NCI-H1105 (cell line): ENCODE measurements around the gene LSM10.

Experiments
- DNase-seq: peaks from one replicate; lab custom pipeline; 2025; lab: John Stamatoyannopoulos, UW

The LSM10 gene

GRCh38 chr1:36383240-36383639 lies 14.5 kb downstream of the LSM10 start:
- no peak for DNase-seq

GRCh38 chr1:36382669-36383068 lies 15.0 kb downstream of the LSM10 start:
- no peak for DNase-seq

GRCh38 chr1:36382231-36382630 lies 15.5 kb downstream of the LSM10 start:
- DNase-seq: no peak

GRCh38 chr1:36381405-36381804 lies 16.3 kb downstream of the LSM10 start:
- DNase-seq: no peak

GRCh38 chr1:36380782-36381181 lies 16.9 kb downstream of the LSM10 start:
- DNase-seq: no peak

- no peak for DNase-seq
Observed at GRCh38 chr1:36380143-36380619, 17.5 kb downstream of the LSM10 start.

GRCh38 chr1:36377791-36378492 lies 19.8 kb downstream of the LSM10 start:
- DNase-seq: no peak

- no peak for DNase-seq
Observed at GRCh38 chr1:36372617-36373016, 25.1 kb downstream of the LSM10 start.

DNA sequence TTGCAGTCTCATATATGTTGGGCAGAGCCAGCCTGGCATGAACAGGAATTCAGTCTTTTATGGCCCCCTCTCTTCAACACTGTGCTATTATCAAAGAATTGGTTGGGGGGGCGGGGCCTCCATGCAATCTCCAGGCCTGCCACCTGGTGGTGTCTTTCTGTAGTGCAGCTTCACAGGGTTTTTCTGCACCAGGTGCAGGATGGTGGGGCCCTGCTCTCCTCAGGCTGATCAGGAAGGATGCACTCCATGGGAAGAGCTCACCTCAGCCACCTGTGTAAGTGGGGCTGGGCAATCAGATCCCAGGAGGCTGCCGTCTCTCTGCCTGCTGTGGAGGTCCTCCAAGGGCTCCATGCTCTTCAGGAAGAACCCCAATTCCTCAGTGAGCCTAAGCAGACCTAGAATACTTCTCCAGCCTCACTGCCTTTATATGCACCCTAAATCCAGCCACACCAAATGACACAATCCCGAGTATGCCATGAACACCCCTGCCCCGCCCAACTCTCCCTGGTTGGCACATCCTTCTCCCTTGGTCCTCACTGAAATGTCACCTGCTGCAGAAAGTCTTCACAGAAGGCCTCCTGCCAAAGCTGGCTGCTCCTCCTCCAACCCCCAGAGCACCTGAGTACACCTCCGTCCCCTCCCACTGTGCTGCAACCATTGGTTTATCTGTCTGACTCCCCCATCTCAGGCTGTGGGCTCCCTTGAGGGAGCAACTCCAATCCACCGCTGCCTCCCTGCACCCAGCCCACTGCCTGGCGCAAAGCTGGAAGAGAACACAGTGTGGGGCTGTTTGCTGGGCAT lies 28.4 kb downstream of the LSM10 start:
- DNase-seq: peak; percentile 74

DNA sequence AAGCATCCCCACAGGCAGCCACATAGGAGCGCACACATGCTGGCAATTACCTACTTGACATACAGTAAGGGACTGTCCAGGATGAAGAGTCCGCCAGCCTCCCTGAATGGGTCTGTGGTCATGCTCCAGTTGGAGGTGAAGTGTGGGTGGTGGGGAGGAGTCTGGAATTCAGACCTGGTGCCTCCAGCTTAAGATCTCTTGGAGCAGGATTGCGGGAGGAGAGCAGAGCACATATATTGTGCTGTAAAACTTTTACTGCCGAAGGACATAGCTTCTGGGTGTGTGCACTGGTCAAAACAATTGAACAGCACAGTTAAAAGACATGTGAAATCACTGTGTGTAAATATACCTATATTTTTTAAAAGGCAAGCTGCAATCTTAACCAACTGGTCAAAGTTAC lies 29.9 kb downstream of the LSM10 start:
- no peak for DNase-seq

DNA sequence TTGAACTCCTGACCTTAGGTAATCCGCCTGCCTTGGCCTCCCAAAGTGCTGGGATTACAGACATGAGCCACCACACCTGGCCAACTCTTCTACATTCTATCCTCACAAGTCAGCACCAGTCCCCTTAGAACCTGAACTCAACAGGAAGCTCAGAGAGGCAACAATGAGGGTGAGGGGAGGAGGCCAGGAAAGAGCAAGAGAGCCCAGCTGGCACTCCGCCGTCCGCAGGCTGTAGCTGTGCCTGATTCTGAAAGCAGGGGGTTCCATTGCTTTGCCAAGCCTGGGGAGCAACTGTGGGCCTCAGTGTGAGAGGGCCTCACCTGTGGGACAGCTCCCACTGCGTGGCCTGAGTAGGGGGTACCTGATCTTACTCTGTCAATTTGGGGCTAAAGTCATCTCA lies 30.6 kb downstream of the LSM10 start:
- no peak for DNase-seq

- DNase-seq: no peak
Observed at GRCh38 chr1:36366091-36366661, 31.5 kb downstream of the LSM10 start.

DNA sequence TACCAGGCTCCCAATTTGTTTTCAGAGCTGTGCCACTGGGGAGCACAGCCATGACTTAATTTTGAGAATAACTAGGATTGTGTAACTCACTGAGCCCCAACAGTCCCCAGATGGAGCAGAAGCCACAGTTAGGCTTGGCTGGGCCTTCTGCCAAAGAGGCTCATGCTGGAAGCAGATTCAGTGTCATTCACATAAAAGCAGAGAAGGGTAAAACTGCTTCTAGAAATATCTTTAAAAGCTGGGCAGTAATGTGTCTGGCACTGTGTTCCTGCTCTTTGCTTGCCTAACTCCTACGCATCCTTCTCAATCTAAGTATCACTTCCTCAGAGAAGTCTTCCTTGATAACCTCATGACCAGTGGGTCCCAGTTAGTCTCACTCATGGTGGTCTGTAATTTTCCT lies 32.3 kb downstream of the LSM10 start:
- DNase-seq: no peak

- no peak for DNase-seq
Observed at GRCh38 chr1:36359911-36360550, 37.7 kb downstream of the LSM10 start.

- DNase-seq: no peak
Observed at GRCh38 chr1:36359383-36359782, 38.3 kb downstream of the LSM10 start.

- no peak for DNase-seq
Observed at GRCh38 chr1:36358514-36359084, 39.1 kb downstream of the LSM10 start.

DNA sequence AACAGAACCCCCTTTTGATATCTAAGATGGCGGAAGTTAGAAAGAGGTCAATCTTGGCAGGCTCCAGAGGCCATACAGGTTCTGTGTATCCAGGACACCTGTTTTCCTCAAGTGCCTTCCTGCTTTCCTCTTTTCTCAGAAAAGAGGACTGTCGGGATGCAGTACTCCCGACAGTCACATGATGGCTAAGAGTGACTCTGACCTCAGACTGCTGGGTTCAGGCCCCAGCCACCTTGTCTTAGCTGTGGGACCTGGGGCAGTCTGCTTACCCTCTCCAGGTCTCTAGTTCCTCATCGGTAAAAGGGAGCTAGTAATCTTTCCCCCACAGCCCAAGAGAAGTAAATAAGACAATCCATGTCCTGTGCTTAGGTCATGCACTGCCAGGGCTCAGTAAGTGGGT lies 41.9 kb downstream of the LSM10 start:
- DNase-seq: no peak

DNA sequence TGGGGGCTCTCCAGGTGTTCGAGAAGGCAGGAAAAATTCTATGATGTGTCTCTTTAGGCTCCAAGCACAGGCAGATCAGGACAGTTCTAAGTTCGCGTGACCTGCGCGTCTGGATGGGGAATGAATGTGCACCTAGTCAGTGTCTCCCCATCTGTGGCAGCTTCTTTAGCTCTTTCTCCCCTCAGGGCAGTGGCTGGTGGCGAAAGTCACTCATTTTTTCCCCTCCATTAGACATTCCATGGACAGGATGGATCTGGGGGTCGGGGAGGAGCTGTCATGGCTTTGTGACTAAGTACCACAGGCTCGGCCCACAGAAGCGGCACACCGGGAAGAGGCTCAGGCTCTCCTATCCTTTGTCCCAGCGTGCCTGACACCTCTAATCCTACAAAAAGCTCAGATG lies 43.2 kb downstream of the LSM10 start:
- no peak for DNase-seq

- DNase-seq: no peak
Observed at GRCh38 chr1:36352910-36353878, 44.5 kb downstream of the LSM10 start.

DNA sequence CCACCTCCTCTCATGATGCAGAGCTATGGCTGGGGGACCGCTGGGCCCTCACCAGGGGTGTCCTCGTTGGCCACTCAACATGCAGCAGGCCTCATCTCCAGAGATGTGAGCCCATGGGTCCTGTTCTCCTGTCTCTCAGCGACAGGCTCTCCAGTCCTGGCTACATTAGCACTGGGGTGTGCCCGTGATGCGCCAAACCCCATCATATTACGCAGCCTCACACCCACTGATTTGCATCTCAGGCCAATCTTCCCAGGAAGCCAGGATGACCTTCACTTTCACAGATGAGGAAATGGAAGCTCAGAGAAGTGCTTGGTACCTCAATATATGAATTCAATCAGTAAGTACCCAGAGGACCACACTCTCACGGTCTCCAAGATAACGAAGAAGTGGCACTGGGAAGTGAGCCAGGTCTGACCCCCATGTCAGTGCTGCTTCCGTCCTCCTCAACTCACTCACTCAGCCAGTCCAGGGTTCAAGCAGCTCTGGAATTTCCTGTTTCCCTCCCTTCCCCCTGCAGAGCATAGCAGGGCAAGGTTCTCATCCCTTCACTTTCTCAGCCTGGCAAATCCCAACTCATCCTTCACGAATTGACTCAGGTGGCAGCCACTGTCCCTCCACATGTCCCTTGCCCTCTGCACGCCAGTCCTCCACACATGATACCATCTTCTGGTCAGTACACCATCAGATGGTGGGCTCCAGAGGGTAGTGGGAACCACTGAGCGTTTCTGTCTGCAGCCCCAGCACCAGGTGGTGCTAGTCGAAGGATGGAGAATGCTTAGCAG lies 45.4 kb downstream of the LSM10 start:
- no peak for DNase-seq
